GM19328 (cell line): ENCODE results near the gene LRRN4CL.

ENCODE experiments used
- ATAC-seq: cut with Tn5 transposase; IDR thresholded peaks from one replicate; pipeline ENCODE4 v1.9.1; 2021; ENCODE audit warnings: mild to moderate bottlenecking, moderate library complexity; ENCODE audit not compliant: unreplicated experiment

The LRRN4CL gene

DNA sequence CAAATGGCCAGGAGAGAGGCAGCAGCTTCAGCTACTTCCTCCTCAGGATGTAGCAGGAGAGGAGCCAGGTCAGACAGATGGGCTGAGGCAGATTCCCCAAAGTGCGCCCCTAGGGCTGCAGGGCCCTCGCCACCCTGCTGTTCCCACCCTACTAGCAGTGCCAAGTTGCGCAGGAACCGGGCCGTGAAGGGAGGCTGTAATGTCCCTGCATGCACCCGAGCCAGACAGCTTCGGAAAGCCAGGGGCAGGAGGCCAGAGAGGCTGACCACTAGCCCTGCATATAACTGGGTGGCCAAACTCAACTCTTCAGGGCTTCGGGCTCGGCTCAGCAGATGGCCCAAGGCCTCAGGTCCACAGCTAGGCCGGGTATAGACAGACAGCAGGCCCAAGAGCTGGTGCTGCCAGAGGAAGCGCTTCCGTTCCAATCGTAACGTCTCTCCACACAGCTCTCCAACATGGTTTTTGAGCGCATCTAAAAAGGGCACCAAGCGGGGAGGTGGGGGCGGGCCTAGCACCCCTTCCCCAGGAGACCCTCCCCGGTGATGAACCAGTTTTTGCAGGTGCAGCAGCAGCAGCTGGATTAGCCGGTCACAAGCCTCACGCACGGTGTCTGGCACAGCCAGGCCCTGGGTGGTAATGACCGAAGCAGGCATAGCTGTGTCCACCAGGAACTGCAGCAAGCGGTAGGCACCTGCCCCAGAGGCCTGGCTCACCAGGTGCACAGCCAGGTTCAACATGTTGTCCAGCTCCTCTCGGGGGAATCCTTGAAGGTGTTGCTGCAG, 41.0 kb downstream of the LRRN4CL start:
- ATAC-seq = no peak

DNA sequence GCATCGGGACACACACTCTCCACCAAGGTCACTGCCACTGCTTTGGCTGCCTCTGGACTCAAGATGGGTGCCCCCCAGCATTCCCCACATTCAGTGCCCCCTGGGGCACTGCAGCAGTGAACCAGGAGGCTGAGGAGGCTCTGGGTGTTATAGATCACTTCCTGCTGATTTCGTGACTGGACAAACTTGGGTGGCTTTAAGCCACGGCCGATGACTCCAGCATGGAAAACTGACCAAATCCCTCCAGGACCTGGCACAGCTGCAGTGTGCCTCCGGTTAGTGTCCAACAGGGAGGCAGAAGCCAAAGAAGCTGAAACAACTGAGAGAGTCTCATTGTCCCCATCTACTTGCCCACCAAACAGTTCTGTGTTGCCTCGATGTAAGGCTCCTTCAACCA, 41.7 kb downstream of the LRRN4CL start:
- ATAC-seq = no peak

DNA sequence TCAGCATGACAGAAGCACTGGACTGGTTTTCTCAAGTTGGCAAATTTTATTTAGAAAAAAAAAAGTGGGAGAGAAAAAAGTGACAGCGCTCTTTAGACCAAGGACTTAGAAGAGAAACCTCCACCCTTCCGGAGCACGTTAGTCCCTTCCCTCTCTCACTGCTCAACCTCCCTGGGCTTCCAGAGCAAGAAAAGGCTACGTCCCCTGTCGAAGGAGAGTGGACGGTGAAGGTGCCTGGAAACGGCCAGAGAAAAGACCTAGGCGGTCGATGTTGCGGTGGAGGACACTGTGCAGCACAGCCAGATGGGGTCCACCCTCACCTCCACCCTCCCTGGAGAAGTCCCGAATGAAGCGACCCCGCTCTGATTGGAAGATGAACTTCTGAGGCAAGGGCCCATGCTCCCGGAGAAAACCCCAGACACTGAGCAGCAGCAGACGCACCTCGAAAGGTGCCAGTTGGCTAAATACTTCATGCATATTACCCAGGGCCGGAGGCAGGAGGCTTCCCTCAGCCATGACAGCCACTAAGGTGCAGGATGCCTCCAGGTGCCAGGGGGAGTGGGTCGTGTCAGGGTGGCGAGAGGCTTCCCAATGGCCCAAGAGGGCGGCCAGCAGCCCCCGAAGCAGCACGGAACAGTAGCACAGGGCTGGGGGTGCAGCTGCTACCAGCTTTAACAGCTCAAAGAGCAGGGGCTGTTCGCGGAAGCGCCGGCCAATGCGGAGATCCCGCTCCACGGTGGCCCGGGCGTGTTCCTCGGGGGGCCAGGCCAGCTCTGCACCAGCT, 42.3 kb downstream of the LRRN4CL start:
- no peak for ATAC-seq

DNA sequence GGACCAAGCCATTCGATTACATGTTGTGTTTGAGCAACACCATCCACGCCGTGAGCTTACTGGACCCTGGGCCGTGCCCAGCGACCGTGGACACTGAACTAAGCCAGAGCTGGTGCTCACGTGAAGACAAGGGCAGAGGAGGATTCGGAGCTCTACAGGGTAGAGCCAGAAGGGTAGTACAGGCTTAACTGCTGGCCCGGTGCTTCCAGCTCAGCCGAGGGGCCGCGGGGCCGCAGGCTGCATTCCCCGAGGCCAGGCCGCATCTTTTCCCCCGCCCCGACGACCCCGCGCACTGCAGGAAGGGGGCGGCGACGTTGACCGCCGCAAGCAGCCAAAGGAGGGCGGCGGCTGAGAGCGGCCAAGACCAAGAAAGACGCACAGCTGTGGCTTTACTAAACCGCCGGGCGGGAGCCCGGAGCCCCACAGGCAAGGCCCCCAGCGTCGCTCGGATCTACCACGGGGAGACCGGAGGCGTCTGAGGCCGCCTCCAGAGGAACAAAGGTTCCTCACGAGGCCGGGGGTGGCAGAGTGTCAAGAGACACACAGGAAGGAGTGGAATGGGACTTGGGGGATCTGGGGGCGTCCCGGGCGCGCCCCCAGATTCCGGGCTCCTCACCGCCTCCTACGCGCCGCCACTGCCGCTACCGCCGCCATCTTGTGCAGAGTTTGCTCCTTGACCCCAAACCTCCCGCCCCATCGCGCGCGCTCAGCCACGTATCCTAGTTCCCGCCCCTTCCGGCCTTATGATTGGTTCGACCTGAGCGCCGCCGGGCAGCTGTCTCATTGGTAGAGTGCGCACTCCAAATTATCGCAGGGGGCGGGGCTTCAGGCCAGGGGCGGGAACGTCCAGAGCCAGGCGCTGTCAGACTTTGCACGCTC, 43.1 kb downstream of the LRRN4CL start, which contains the start of gene GANAB:
TSS of gene GANAB (minus strand) at position 668 of the 879 bp plus-strand sequence. CDS start at position 654, 14 bp downstream.
- peak; percentile 94 for ATAC-seq

DNA sequence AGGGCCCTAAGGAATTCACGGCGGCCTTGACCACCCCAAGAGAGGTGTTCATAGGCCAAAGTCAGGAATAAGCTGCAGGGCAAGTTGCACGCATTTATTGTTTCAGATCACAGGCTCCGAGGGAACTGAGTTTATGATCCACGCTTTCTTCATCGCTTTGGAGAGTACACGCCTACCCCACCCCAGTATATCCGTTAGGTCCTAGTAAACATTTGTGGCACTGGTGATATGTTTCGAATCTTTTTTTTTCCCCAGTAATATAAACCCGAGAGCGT, 43.7 kb downstream of the LRRN4CL start:
- no peak for ATAC-seq

DNA sequence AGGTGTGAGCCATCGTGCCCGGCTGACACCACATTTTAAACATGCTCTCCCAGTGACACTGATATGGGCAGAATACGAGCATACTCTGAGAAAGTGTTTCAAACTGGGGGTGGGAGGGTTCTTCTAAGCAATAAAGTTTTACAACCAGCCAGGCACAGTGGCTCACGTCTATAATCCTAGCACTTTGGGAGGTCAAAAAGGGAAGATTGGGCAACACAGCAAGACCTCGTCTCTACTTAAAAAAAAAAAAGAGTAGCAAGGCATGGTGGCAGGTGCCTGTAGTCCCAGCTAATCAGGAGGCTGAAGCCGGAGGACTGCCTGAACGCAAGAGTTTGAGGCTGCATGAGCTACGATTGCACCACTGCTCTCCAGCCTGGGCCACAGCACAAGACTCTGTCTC, 45.1 kb downstream of the LRRN4CL start:
- ATAC-seq = no peak
